ENCODE results near the gene CHERP. TPM values are rescaled to one million over a fixed set of nuclear protein-coding genes. Genes with fewer than 3 reads are reported as not detected.

Gene CHERP
- total and polyA plus RNA-seq, 2 of the 4 experiments (the other 2 are of a cell fraction) = 0.54 to 13.5 TPM

DNA sequence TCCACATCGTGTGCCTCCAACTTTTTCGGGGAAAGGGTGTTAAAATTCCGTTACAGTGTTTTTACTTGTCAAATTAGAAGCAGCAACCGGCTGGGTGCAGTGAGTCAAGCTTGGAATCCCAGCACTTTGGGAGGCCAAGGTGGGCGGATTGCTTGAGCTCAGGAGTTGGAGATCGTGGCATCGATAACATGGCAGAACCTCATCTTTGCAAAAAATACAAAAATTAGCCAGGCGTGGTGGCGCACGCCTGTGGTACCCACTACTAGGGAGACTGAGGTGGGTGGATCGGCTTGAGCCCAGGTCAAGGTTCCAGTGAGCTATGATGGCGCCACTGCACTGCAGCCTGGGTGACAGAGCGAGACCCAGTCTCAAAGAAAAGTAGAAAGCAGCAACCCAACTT is 31.1 kb upstream of the CHERP start:
- no peak overlapping the region for H4K5ac ChIP-seq (ENCODE audit: low read depth, low read length)
- 0 out of 2 replicates have a peak overlapping the region, but pooled peaks have one; percentile 5 for H2AK5ac ChIP-seq (ENCODE audit: low read depth, low read length)
- H3K79me1 ChIP-seq (ENCODE audit: low read depth in 1 of 2, low read length in 2 of 2) = peaks cover 35 to 86% of the 10 kb centered on the region in 2 experiments
- intact Hi-C loops (cut with micrococcal nuclease) = loop anchor here (5.0 kb wide), 1 partner anchor 54 kb away; the partner anchor contains the start of gene MED26
- in situ Hi-C loops (cut with MboI; ENCODE audit: low sequenced_read_pairs) = no loop called here
- DNase-seq = no peak
- no peak for ATAC-seq (ENCODE audit: low read depth)
- no peak overlapping the region for H2BK120ac ChIP-seq (ENCODE audit: low read depth, low read length)
- H3K36me3 ChIP-seq (ENCODE audit: control insufficient read depth, insufficient read depth, low read length) = peaks cover 33% of the 10 kb centered on the region
- peaks cover 46% of the 10 kb centered on the region for H4K20me1 ChIP-seq (ENCODE audit: insufficient read depth, low read length)
- no peak overlapping the region; the same call in none of the 2 replicates for H3K4ac ChIP-seq (ENCODE audit: low read depth, low read length)
- H3K56ac ChIP-seq (ENCODE audit: extremely low read depth, insufficient read depth, low read length) = peak overlapping the region; percentile 51; the same call in 1 of the 2 replicates
- H3K4me2 ChIP-seq (ENCODE audit: low read depth, low read length) = peak overlapping the region; percentile 90
- H2AK9ac ChIP-seq (replicated peaks; ENCODE audit: low read depth, low read length, poor library complexity) = peak overlapping the region; percentile 100
- H3K14ac ChIP-seq (replicated peaks; ENCODE audit: low read depth, low read length) = 0 out of 2 replicates have a peak overlapping the region, but pooled peaks have one; percentile 80
- no peak overlapping the region for H3K18ac ChIP-seq (ENCODE audit: low read depth, low read length)
- H3K9me3 ChIP-seq (ENCODE audit: control insufficient read depth, insufficient read depth, low read length) = no peaks in the 10 kb centered on the region
- peaks cover 13% of the 10 kb centered on the region for H3K4me1 ChIP-seq (ENCODE audit: control insufficient read depth, insufficient read depth, low read length)
- H2AFZ ChIP-seq (replicated peaks; ENCODE audit: low read length, poor library complexity) = no peak overlapping the region
- H3K9ac ChIP-seq (ENCODE audit: low read depth, low read length) = peak overlapping the region; percentile 65; the same call in 1 of the 2 replicates
- H4K91ac ChIP-seq (ENCODE audit: insufficient read depth, low read depth, low read length) = no peak overlapping the region
- TF ChIP-seq, protein P1, sequence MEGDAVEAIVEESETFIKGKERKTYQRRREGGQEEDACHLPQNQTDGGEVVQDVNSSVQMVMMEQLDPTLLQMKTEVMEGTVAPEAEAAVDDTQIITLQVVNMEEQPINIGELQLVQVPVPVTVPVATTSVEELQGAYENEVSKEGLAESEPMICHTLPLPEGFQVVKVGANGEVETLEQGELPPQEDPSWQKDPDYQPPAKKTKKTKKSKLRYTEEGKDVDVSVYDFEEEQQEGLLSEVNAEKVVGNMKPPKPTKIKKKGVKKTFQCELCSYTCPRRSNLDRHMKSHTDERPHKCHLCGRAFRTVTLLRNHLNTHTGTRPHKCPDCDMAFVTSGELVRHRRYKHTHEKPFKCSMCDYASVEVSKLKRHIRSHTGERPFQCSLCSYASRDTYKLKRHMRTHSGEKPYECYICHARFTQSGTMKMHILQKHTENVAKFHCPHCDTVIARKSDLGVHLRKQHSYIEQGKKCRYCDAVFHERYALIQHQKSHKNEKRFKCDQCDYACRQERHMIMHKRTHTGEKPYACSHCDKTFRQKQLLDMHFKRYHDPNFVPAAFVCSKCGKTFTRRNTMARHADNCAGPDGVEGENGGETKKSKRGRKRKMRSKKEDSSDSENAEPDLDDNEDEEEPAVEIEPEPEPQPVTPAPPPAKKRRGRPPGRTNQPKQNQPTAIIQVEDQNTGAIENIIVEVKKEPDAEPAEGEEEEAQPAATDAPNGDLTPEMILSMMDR (conservative IDR thresholded peaks at IDR 0.05; ENCODE audit: low read depth, low read length) = no peak
- no peak for TF ChIP-seq MAFK (IDR thresholded peaks at IDR 0.05; ENCODE audit: low read depth, low read length)
- TF ChIP-seq MXI1 (IDR thresholded peaks at IDR 0.05; ENCODE audit: borderline replicate concordance, low read depth, low read length) = no peak
- no peak for TF ChIP-seq FOS (IDR thresholded peaks at IDR 0.05; ENCODE audit: low read depth, low read length)
- no peak for TF ChIP-seq POLR2A (IDR thresholded peaks at IDR 0.05; ENCODE audit: low read depth, low read length)
- TF ChIP-seq, protein P2, sequence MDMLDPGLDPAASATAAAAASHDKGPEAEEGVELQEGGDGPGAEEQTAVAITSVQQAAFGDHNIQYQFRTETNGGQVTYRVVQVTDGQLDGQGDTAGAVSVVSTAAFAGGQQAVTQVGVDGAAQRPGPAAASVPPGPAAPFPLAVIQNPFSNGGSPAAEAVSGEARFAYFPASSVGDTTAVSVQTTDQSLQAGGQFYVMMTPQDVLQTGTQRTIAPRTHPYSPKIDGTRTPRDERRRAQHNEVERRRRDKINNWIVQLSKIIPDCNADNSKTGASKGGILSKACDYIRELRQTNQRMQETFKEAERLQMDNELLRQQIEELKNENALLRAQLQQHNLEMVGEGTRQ (IDR thresholded peaks at IDR 0.05; ENCODE audit: low read depth, low read length) = no peak
- no peak for TF ChIP-seq RAD21 (IDR thresholded peaks at IDR 0.05; ENCODE audit: low read length)
- TF ChIP-seq CEBPB (IDR thresholded peaks at IDR 0.05; ENCODE audit: low read depth, low read length) = no peak
- TF ChIP-seq, protein P3, sequence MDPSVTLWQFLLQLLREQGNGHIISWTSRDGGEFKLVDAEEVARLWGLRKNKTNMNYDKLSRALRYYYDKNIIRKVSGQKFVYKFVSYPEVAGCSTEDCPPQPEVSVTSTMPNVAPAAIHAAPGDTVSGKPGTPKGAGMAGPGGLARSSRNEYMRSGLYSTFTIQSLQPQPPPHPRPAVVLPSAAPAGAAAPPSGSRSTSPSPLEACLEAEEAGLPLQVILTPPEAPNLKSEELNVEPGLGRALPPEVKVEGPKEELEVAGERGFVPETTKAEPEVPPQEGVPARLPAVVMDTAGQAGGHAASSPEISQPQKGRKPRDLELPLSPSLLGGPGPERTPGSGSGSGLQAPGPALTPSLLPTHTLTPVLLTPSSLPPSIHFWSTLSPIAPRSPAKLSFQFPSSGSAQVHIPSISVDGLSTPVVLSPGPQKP (IDR thresholded peaks at IDR 0.05; ENCODE audit: borderline replicate concordance, low read depth, low read length) = no peak
- no peak for TF ChIP-seq NFE2L2 (IDR thresholded peaks at IDR 0.05; ENCODE audit: low read depth, low read length)
- H3K23ac ChIP-seq (ENCODE audit: low read depth, low read length) = no peak overlapping the region; the same call in 1 of the 2 replicates
- H2BK5ac ChIP-seq (ENCODE audit: low read depth, low read length, poor library complexity, severe bottlenecking) = no peak overlapping the region
- CTCF ChIA-PET = no interaction called here
- 70% methylated on average over 8 of the region's 13 CpGs; no CpG with 5 or more reads in 1 of the 2 experiments for WGBS, 2 experiments (ENCODE audit: extremely low coverage in 2 of 2, insufficient read length in 1 of 2)
- H3K9me1 ChIP-seq (ENCODE audit: insufficient read depth, low read length) = peaks cover 26% of the 10 kb centered on the region
- H3K27me3 ChIP-seq (ENCODE audit: control insufficient read depth, insufficient read depth, low read length) = no peaks in the 10 kb centered on the region
- H3K4me3 ChIP-seq (ENCODE audit: insufficient read depth, low read depth, low read length) = peak overlapping the region; percentile 59
- H2BK15ac ChIP-seq (ENCODE audit: low read depth, low read length) = no peak overlapping the region
- POLR2A ChIA-PET (ENCODE audit: unreplicated experiment) = no interaction called here
- H3K27ac ChIP-seq (ENCODE audit: insufficient read depth, low read length) = no peak overlapping the region
- dilution Hi-C loops (cut with HindIII; ENCODE audit: low sequenced_read_pairs, unreplicated experiment) = no loop called here
- H4K8ac ChIP-seq (ENCODE audit: low read depth in 2 of 2, low read length in 2 of 2) = peak overlapping the region; percentile 70 to 94; a peak in 3 of 4 replicates
- BruUV-seq (replicated peaks) = no TSS peak
- no peak overlapping the region for H2BK20ac ChIP-seq (ENCODE audit: low read depth, low read length)
